ENCODE data around the gene TK2. TPM values are rescaled to one million over a fixed set of nuclear protein-coding genes. Genes with fewer than 3 reads are reported as not detected.

TK2 gene
- total and polyA plus RNA-seq, 9 of the 15 experiments (the other 6 are each of a cell fraction or from before 2014, with no cell fraction given): 1.1 to 10.2 (median 5.3) TPM

- no peak for TF ChIP-seq FOXA1 (IDR thresholded peaks at IDR 0.05; ENCODE audit: borderline replicate concordance)
- peak; percentile 21 for TF ChIP-seq SETDB1 (IDR thresholded peaks at IDR 0.05; ENCODE audit: low read length)
These were observed 2.6 kb upstream of the TK2 start, which contains the start of gene CKLF (continued) for GRCh38 chr16:66552286-66553177.

- Histone ChIP-seq H4K20me1 (replicated peaks; ENCODE audit: control insufficient read depth, insufficient read depth, low read length) (no peaks in the 10 kb centered on the region), H3K9ac (ENCODE audit: insufficient read depth in 1 of 2, low read depth in 2 of 2, low read length in 2 of 2) (peak overlapping the region; percentile 86 to 94), H3K27ac (ENCODE audit: extremely low read depth, low read depth, low read length) (peak overlapping the region; percentile 97), H3K4me3 (peak overlapping the region; percentile 48), H3K4me2 (ENCODE audit: insufficient read depth, low read length) (peak overlapping the region; percentile 93), H3K9me3 (replicated peaks; ENCODE audit: control insufficient read depth, insufficient read depth, low read depth, low read length) (no peaks in the 10 kb centered on the region), H3K27me3 (ENCODE audit: control insufficient read depth in 2 of 2, insufficient read depth in 2 of 2, low read length in 2 of 2) (no peaks in the 10 kb centered on the region), H3K36me3 (ENCODE audit: control insufficient read depth, insufficient read depth, low read length) (peaks cover 14% of the 10 kb centered on the region; the same call in 2 of the 3 replicates), H2AFZ (ENCODE audit: low read depth, low read length) (peak overlapping the region; percentile 96), H3K4me1 (replicated peaks in 1 of 2; ENCODE audit: control insufficient read depth in 2 of 2, insufficient read depth in 2 of 2, low read length in 2 of 2) (peaks cover 39 to 45% of the 10 kb centered on the region in 2 experiments), H3K79me2 (ENCODE audit: control insufficient read depth, insufficient read depth, low read length) (peaks cover 37% of the 10 kb centered on the region), H3K9me1 (ENCODE audit: control insufficient read depth, insufficient read depth, low read length) (peaks cover 3% of the 10 kb centered on the region)
- POLR2A ChIA-PET: interaction anchor here (0.7 to 2.5 kb wide), 3 partner anchors 9 to 191 kb away, joined by 3 to 16 read pairs (median 3); no protein-coding TSS in a partner anchor
- FAIRE-seq (no peak), DNase-seq (ENCODE audit: extremely low read depth in 1 of 4, low spot score in 3 of 4) (no peak), ATAC-seq (peak; percentile 3)
- BruUV-seq (replicated peaks): TSS peak; percentile 77
- in situ Hi-C loops (cut with MboI): no loop called here
- CTCF ChIA-PET (ENCODE audit: low intra/inter-chr PET ratio): interaction anchor here (0.6 to 1.1 kb wide), 2 partner anchors 35 to 748 kb away, joined by 3 read pairs; no protein-coding TSS in a partner anchor
- WGBS (ENCODE audit: insufficient coverage, low coverage, missing lambda C conversion rate): 6% methylated on average over 8 of the region's 8 CpGs
- intact Hi-C loops (cut with micrococcal nuclease): loop anchor here (2.0 kb wide), 1 partner anchor 35 kb away; no protein-coding TSS in a partner anchor
- no peak for TF ChIP-seq CTCF (IDR thresholded peaks at IDR 0.05 in 2 of 3, conservative IDR thresholded peaks at IDR 0.05 in 1 of 3; ENCODE audit: insufficient read depth in 2 of 3, low read depth in 1 of 3, low read length in 3 of 3)
- TF ChIP-seq KAT8 (IDR thresholded peaks at IDR 0.05; ENCODE audit: low read depth): no peak
- no peak for TF ChIP-seq CBFB (CRISPR knock-in tag; IDR thresholded peaks at IDR 0.05)
- TF ChIP-seq KLF13 (tag; IDR thresholded peaks at IDR 0.05; ENCODE audit: borderline replicate concordance, low read depth): no peak
- TF ChIP-seq ZBTB49 (CRISPR knock-in tag; IDR thresholded peaks at IDR 0.05; ENCODE audit: borderline replicate concordance): no peak
- no peak for TF ChIP-seq KDM4B (IDR thresholded peaks at IDR 0.05; ENCODE audit: borderline replicate concordance in 2 of 2, low read depth in 1 of 2)
- no peak for TF ChIP-seq NONO (IDR thresholded peaks at IDR 0.05; ENCODE audit: low read depth in 2 of 2, low read length in 1 of 2)
- no peak for TF ChIP-seq SMARCB1 (IDR thresholded peaks at IDR 0.05; ENCODE audit: insufficient read length, low read depth)
- no peak for TF ChIP-seq ZKSCAN3 (CRISPR knock-in tag; IDR thresholded peaks at IDR 0.05)
- no peak for TF ChIP-seq FOSL1 (tag; conservative IDR thresholded peaks at IDR 0.05)
- no peak for TF ChIP-seq BMI1 (IDR thresholded peaks at IDR 0.05; ENCODE audit: low read length)
- TF ChIP-seq IRF1 (CRISPR knock-in tag; IDR thresholded peaks at IDR 0.05; ENCODE audit: borderline replicate concordance): no peak
These were observed 1.9 kb upstream of the TK2 start for GRCh38 chr16:66551788-66552285.
